Fibroblast of peridontal ligament (primary cell): ENCODE data around the gene NTRK3.

Experiments used
- DNase-seq: peaks from one replicate; pipeline ENCODE4 v3.0.0-alpha.2; 2010; ENCODE audit errors: extremely low read depth

The NTRK3 gene

DNA sequence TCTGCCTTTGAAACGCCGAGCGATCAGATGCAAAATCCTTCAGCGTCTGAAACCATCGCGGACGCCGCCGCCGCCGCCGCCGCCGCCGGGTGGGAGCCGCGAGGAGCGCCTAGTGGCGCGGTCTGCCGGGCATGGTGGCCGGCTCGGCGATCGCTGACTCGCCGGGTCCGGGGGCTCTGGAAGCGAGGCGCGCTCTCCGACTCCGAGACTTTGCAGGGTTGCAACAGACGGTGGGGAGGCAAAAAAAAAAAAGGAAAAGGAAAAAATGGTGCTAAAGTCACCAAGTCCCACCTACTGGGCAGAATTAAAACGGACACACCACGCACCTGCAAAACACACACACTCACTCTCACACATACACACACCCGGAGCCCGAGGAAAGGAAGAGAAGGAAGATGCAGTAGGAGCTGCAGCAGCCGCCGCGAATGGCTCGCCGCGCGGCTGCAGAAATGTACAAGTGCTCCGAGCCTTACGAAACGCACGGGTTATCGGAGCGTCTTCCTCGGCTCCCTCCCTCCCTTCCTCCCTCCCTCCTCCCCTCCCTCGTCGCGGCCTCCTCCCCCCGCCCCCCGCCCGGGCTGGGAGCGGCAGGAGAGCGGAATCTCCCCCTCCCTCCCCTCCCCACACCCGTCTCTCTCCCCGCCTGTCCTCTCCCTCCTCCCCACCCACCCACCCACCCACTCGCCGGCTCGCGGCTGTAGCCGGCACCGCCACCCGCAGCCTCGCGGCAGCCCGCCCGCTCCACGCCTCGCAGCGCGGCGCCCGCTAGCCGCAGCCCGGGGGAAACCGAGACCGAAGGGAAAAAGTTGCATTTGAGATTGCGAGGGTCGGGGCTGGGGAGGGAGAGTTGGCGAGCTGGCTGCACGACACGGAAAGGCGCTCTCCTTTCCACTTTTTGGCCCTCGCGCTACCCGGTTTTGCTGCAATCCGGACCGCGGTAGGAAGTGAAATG is at the start of gene NTRK3:
NTRK3 (minus strand) TSS at position 461 of the 952 bp plus-strand sequence. CDS start 586 bp downstream, outside the sequence.
- DNase-seq, result no peak

DNA sequence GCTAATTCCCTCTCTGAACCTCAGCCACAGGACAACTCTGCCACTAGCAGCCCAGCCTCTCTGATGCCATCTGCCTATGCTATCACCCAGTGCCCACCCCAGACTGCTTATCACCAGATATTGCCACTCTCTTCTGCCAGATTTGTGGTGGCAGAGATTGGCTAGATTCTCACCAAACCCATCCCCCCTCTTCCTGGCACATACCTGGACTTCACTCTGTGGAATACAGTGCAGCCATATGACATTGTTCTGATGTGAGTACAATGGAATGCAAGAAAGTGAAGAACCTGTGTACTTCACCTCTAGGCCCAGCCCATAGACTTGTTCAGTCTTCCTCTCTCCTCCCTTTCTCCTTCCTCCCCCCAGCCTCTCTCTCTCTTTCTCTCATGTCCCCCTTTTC is 46.9 kb upstream of the NTRK3 start:
- no peak for DNase-seq

DNA sequence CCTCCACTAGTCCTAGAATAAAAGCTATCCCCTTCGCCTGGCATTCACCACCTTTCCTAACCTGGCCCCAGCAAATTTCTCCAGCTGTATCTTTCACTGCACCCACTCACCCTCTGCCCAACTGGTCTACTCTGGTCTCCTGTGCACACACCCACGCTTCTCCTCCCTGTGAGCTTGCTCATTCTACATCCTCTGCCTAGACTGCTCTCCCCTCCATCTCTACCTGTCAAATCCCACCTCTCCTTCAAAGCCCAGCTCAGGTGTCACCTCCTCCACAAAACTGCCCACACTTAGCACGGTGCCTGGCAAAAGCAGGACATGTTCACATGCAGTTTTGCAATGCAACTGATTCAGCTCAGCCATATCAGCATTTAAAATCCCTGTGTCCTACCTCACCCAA is 45.8 kb upstream of the NTRK3 start:
- DNase-seq, result no peak

DNA sequence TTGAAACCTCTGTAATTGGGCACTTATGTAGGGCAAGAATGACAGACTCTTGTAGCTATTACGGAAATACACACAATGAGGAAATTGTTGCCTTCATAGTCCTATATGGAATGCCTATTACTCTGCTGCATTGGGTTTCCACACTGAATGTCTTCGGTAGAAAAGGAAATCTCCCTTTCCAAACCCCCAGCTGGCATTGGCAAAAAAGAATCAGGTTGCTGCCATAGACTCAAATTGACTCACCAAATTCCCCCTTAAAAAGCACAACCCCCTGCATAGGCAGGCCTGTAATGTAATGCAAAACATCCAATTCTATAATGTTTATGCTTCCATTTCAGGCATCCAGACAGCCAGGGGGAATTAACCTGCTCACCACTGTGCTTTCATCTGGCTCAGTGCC is 44.8 kb upstream of the NTRK3 start:
- no peak for DNase-seq

DNA sequence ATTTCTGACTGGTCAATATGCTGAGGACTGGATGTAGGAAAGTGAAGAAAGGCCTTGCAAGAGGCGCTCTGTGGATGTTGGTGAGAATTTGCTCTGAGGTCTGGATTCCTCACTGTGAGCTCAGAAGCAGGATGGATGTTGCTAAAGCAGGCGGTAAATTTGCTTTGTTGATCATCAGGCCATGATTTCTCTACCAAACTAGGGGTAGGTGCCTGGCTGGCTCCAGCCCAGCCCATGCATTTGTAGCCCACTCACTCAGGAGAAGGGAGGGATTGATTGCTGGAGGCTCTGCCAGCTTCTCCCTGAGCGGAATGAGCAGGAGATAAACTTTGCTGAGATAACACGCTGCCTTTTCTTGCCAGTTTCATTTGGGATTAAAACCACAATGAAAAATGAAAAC is 44.3 kb upstream of the NTRK3 start:
- DNase-seq, result no peak

DNA sequence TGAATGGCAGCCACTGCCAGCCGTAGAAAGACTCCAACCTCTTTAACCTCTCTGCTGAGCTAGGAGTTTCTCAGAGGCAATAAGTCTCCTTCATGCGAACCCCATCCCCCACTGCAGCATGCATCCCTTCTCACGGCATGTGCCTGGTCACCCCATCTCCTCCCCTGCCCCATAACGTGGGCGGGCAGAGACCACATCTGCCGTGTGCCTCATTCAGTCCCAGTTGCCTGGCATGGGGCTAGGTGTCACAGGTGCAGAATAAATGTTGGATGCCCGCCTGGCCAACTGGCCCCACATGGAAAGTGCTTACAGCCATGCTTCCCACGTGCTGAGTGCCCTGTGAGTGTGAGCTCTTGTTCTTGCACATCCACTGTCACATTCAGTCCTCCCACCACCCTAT is 43.5 kb upstream of the NTRK3 start:
- no peak for DNase-seq

DNA sequence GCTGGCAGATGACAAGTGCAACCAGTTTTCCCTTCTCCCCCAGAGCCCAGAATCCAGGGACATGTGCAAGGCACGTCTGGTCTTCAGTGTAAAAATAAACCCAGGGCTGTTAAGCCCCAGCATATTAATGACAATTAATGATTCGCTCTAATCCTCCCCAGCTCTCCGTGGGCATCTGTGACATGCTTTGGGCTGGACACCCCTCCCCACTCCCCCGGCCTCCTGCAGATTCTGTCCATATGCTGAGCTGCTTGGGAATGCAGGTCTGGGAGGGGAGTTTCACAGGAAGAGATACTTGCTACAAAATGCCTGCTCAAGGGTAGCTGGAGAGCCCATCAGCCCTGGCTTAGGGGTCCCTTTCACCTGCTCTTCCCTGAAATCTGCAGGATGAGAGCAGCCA is 43.0 kb upstream of the NTRK3 start:
- DNase-seq, result no peak

DNA sequence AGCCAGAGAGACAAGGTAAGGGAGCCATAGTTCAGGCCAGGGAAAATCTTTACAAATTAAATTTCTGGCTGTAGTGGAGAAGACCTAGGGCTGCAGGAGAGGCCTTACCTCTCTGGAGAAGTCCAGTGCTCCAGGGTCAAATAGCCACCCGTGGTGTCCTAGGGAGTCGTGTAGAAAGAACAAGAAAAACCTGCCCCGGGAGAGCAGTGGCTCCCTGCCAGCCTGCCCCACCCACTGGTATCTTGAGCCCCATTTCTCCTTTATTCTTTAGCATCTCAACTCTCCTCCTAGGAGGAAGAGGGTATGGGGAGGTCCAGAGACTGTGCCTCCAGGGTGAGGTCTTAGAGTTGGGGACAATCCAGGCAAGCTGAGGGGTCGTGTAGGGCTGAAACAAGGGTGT is 32.1 kb upstream of the NTRK3 start:
- DNase-seq, result no peak

DNA sequence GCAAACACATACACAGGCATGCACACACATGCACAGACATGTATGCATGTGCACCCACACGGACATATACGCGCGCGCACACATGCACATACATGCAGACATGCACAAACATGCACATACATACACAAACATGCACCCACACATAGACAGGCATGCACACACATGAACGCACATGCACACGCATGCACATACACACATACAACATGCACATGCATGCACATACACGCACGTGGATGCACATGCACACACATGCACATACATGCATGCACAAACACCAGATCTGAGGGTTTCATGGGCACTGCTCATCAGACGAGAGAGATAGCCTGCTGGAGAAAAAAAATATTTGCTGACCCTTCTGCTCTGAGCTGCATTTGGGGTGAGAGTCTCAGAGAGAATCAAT is 31.7 kb upstream of the NTRK3 start:
- DNase-seq, result no peak

DNA sequence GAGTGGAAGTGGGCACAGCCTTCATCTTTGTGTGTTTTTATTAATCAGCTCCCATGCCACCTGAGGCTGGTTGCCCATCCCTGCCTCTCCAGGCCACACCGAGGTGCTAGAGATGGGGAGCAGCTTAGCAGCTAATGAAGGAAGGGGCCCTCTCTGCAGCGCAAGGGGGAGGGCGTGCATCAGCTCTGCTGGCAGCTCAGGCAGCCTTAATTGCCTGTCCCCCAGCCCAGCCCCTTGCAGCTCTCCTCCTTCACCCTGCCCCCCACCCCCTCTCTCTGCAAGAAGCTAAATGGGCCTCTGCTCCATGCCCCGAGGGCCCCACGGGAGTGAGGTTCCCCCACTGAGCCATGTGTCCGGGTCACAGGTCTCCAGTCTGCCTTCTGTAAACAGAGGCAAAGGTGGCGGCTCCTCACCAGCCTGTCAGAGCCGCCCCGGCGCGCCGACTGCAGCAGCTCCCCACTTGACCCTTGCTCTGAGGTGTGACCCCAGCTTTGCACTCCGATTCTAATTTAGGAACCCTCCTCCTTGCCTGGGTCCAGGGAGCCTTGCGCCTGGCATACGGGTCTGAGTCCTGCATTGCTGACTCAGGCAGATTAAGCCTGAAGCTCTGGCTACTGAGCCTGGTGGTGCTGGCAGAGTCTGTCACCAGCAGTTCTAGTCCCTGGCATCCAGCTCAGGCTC is 27.9 kb upstream of the NTRK3 start:
- DNase-seq, result no peak

DNA sequence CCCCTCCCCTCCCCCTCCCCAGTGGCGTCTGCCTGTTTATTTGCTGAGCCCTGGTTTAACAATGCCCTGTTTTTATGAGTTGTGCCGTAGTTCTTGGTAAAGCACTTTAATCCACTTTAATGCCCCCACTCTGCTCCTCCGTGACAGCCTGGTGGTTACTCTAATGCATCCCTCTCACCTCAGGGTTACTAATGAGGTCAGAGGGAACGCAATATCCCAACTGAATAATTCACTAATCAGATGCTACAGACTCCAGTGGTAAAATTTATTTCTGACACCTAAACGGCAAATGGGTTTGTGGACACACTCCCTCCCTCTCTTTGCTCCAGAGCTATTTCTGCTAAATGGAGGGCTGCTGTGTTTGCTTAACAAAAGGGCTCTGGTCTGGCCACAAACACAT is 26.1 kb upstream of the NTRK3 start:
- no peak for DNase-seq

DNA sequence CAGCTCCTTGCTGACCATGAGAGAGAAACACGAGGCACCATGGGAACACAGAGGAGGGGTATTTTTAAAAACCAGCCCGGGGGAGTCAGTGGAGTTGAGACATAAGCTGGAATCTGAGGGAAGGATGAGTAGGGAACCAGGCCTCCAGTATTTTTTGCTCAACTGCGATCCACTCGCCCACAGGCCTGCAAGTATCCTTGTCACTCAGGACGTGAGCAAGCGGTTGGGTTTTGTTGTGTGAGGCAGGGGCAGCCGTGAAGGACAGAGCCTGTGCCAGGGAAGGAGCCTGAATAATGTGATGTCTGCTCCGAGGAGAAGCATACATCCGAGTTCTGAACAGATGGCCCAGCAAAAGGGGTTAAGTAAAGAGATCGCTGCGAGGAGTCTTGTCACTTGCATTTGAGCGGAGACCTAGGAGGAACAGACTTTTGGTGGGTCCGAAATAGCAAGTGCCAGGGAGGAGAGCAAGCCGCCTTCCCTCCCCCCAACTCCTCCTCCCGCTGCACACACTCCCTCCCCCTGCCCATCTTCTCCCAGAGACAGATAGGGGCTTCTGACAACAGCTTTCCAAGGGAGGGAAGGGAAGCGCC is 20.4 kb upstream of the NTRK3 start:
- no peak for DNase-seq

DNA sequence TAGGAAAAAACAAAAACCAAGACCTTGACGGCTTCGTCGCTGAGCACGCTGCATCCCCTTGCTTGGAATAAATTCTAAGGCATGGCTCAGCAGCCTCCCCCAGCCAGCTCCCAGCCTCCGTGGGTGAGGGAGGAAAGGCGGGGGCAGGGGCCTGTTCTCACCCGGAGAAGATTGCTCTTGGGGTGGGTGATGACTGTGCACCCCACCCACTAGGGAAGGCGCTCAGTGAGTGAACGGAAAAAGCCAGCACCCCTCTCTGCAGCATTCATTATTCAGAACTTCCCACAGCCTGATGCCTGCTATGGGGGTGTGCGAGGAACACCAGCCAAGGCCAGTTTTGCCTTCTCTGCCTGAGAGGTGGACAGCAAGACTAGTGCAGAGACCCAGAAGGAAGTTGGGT is 19.3 kb upstream of the NTRK3 start:
- DNase-seq, result no peak

DNA sequence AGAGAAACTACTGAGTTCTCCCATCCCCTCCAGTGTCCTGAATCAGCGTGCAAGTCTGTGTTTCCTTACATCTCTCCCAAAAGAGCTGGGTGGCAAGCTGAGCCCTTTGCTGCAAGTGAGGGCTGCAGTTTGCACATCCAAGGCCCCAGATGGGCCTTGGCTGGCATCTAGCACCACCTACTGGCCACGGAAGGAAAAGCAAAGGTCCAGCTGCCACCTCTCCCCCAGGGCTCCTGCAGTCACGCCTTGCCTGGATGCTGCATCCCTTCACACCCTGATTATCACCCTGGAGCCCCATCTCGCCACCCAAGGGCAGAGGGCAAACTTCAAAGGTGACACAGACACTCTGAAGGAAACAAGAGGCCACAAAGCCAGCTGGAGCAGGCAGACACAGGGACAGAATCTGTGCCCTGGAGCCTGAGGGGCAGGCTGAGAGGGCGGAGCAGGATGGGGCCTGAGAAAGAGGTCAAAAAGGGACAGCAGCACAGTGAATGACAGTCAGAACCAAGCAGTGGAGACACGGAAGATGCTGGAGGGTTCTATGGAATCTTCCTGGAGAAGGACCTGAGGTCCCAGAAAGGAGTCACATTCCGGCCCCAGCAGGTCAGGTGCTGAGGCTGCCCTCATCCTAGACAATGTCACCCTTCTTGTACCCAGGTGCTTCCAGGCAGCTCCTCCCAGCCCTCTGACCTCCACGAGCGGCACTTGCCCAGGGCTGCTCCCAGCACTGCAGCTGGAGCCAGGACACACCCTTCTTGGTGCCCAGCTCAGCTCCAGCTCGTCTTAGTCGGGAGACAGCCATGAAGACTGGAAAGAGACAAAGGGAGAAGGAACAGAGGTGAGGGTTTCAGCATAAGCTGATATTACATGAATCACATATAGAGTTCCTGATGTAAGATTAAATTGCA is 18.3 kb upstream of the NTRK3 start:
- DNase-seq, result peak; percentile 56

DNA sequence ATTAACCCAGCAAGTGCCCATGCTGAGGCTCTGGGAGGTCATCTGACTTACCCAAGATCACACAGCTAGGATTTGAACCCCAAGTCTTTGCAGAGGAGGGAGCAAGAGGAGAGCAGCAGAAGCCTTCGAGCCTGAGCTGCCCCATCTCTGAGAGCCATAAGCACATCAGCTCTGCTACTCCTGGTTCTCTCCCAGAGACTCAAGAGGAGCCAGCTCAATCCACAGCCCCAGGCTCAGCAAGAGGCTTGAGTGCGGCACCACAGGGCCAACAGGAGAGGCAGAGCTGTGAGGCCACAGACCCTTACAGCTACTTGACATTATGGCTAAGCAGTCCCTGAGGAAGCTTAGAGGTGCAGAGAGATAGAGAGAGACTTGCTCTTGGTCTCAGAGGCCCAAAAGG is 15.9 kb upstream of the NTRK3 start:
- DNase-seq, result no peak

DNA sequence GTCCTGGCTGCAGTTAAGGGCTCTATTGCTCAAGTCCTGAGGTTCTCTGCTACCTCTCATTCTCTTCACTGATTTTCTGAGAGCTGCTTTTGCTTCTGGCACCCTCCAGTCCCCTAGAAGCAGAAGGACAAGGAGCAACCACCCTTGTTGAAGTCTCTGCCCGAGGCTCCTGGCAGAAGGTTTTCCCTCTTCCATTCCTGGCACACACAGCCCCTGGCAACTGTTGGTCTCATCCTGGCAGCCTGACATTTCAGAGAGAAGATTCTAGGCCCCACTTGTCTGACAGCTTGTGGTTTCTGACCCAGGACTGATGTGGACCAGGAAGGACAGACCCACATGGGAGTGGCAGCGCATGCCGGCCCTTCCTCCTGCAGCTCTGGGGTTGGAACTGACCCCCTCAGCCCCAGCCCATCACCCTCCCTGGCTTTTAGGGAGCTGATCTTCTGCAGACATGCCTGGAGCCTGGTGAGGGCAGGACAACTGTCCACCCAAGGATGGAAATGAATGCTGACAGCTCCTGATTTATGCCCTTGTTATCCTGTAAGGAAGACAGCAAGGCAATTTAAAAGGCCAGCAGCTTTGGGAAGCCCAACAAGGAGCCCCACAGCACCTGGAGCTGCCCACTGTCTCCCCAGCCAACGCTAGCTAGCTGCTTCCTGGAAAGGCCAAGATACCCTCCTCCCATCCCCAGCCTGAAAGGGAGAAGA is 13.0 kb upstream of the NTRK3 start:
- DNase-seq, result no peak

DNA sequence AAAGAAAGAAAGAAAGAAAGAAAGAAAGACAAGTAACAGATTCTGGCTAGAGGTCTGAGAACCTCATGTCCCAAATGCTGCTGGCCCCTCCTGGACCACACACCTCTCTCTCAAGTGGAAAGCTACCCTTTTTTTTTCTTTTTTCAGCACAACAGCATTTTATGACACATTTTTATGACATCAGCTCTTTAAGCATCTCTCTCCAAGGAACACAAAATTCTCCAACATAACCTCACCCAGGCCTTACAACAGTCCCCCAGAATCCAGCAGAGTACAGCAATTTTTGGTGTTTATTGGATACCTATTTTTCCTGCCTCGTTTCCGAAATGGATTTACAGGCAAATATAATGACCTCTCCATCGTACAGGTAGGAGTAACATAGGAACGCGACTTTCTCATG is 11.2 kb upstream of the NTRK3 start:
- DNase-seq, result no peak

DNA sequence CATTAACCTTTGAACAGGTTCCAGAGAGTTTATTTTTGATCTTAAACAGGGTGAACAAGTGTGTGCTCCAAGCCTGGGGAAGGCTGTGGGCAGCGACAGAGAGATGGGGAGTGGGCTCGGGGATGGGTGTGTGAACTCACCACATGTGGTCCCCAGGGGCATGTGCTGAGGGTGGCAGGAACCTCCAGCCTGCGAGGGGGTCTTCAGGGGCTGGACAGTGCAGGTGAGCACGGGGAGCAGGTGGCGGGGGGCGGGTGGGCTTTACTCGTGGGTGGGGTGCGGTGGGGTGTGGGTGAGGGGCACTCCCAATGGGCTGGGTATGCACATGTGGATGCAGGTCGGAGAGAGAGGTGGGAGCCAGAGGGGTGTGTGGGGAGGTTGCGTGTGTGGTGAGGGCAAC is 9.6 kb upstream of the NTRK3 start:
- no peak for DNase-seq

DNA sequence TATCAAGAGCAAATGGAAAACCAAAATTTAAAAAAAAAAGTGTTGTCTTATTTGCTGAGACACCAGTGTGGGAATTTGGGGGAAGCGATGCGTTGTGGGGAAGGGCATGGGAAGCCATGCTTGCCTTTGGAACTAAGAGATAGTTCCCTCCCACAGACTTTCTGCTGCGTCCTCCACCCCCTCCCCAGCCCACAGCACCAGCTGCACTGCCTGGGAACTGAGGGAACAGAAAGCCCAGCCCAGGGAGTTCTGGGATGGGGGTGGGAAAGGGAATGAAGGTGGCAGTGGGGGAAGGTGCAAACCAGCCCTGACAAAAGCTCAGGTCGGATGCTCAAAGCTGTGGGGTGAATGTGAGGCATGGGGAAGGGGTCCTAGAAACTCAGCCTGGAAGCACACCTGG is 8.1 kb upstream of the NTRK3 start:
- no peak for DNase-seq

DNA sequence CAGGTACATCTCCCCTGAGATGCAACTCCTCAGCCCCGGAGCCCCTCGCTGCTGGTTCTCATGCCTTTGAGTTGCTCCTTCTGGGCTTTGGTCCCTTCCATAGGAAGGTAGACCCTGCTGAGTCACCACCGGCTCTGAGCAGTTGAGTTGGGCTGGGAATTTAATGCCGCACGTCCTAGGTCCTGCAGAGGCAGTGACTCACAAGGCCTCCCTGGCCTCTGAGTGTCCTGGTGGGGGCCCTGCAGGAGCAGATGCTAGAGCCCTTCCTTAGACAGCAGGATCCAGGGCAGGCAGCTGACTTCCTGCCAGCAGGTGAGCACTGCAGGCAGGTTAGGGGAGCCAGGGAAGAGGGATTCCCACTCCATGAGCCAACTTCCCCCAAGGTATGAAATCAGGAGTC is 5.5 kb upstream of the NTRK3 start:
- DNase-seq, result no peak

DNA sequence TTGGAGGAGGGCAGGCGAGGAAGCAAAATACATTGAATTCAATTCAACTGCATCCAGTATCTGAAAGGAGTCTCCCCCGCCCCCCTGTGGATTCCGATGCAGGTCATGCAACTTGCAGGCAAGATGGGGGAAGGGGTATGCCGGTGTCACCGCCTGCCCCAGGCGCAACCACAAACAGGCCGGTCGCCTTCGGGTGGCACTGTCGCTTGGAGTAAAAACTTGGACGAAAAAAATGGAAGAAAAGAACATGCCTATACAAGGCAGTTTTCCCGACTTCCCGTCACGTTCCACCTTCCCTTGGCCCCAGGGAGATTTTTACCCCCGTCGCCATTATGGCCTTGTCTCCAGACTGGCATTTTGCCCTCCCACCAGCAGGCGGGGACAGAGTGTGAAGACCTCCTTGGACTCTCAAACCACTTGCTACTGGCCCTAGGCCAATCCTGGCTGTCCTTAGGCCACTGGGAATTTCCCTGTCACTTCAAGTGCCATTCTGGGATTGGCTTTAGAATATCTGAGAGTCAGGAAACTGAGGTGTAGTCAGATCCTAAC is 1.6 kb upstream of the NTRK3 start:
- DNase-seq, result no peak
